Bronchial epithelial cell (primary cell): ENCODE data around the gene DENND4A. TPM values are rescaled to one million over a fixed set of nuclear protein-coding genes. Genes with fewer than 3 reads are reported as not detected.

ENCODE experiments used
- DNase-seq: peaks from one replicate; pipeline ENCODE4 v3.0.0-alpha.2; 2010; ENCODE audit warnings: low read depth
- FAIRE-seq: peaks from 2 replicates; lab custom pipeline; 2011; peaks lifted over from hg19 to GRCh38; lab: Jason Lieb, UNC
- H3K27me3 ChIP-seq: 2 replicates; pipeline ENCODE4 v1.5.1; 2011; ENCODE audit warnings: low read length; ENCODE audit not compliant: control insufficient read depth, insufficient read depth
- H3K36me3 ChIP-seq: 2 replicates; pipeline ENCODE4 v1.5.1; 2011; ENCODE audit warnings: low read length; ENCODE audit not compliant: control insufficient read depth, insufficient read depth
- H3K4me3 ChIP-seq: 2 replicates; pipeline ENCODE4 v1.5.1; 2011; ENCODE audit warnings: mild to moderate bottlenecking, low read depth, low read length, control low read depth
- CTCF ChIP-seq: IDR thresholded peaks from 2 replicates; pipeline ENCODE4 v1.5.1; 2011; ENCODE audit warnings: mild to moderate bottlenecking, moderate library complexity, low read length, control low read depth, inconsistent platforms; ENCODE audit not compliant: insufficient read depth, severe bottlenecking
- total RNA-seq: library from RNA; depleted of rRNA; stranded (reverse); fragments of >200 nt; gene quantifications from 2 replicates; pipeline ENCODE4 v1.2.1, GENCODE V29; 2014

Gene DENND4A
- total RNA-seq, 1 donor from 2014 or later: 11.1 TPM

DNA sequence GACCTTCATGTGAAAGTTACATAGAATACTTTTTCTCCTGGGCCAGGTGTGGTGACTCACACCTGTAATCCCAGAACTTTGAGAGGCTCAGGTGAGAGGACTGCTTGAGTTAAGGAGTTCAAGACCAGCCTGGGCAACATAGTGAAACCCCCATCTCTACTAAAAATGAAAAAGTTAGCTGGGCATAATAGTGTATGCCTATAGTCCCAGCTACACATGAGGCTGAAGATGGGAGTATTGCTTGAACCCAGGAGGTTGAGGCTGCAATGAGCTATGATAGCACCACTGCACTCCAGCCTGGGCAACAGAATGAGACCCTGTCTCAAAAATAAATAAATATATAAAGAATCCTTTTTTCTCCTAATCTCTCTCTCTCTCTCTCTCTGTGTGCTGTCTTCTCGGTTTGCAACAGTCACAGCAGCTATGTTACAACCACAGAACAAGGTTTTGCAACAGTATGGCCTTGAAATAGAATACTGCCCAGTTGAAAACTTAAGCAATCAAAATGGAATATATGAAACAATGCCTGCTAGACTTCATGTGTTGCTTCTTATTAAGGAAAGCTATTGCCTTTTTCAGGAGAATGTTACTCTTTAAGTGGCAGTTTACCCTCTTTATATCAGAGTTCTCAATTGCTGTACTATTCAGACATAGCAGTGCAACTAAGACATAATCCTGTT, 12.3 kb upstream of the DENND4A start:
- Histone ChIP-seq H3K4me3 (no peak overlapping the region), H3K27me3 (no peaks in the 10 kb centered on the region), H3K36me3 (no peaks in the 10 kb centered on the region)
- no peak for TF ChIP-seq CTCF
- no peak for DNase-seq
- no peak for FAIRE-seq

DNA sequence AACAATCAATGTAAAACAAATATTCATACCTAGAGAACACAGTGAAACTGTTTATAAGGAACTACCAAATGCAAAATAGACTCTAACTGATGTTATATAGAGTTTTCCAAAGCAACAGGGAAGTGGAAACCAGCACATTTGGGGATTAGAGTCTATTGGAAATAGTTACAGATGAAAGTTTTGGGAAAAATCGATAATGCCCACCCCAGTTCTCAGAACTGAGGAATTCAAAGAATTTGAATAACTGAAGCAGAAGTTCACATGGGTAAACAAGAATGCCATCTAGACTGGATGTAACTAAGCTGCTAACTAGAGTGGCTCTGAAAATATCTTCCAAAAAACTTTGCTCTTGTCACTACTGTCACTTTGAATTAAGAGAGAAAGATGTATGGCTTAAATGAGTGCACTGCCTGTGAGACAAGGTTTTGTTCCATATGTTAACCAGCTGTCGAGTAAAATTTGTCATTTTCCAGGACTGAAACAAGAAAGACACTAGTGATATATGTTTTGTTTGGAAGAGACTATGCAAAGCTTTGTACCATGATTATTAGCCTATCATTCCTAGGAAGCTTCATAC, 9.2 kb upstream of the DENND4A start:
- Histone ChIP-seq H3K4me3 (no peak overlapping the region), H3K36me3 (no peaks in the 10 kb centered on the region), H3K27me3 (no peaks in the 10 kb centered on the region)
- FAIRE-seq (no peak), DNase-seq (no peak)
- no peak for TF ChIP-seq CTCF

DNA sequence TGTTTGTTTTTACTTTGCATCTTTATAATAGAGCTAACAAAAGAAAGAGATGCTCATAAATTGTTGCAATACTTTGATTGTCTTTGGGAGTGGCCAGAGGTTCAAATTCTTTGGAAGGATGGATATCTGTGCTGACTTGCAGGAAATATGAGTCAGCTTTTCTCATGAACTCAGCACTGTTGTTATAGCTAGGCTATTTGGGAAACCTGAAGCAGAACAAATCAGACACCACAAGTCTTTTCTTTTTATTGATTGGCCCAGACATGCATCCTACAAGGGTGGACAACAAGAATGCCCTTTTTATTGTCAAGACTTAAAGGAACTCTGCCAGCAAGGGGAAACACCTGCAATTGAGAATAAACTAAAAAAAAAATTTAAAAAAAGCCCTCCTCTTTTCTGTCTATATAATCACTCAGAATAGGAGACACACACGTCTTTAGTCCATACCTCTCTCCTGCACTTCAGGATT, 4.6 kb upstream of the DENND4A start:
- no peaks in the 10 kb centered on the region for H3K27me3 ChIP-seq
- no peak overlapping the region for H3K4me3 ChIP-seq
- H3K36me3 ChIP-seq: no peaks in the 10 kb centered on the region
- FAIRE-seq (no peak), DNase-seq (peak; percentile 98)
- no peak for TF ChIP-seq CTCF

DNA sequence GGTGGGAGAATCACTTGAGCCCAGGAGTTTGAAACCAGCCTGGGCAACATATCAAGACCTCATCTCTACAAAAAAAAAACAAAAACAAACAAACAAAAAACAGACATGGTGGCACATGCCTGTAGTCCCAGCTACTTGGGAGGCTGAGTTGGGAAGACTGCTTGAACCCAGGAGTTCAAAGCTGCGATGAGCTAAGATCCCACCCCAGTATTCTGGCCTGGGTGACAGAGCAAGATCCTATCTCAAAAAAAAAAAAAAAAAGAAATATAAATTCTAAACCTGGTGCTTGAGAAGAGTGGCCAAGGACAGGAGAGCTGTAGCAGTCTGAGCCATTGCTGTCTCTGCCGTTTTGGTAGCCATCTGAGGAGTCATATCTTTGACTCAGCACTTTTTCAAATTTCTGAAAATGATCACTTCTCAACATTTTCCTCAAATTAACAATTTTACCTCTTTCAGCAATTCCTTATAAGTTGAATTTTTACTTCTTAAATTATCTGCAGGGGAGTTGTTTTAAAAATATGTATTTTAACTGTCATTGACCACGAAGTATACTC, 3.6 kb upstream of the DENND4A start:
- H3K27me3 ChIP-seq: no peaks in the 10 kb centered on the region
- no peaks in the 10 kb centered on the region for H3K36me3 ChIP-seq
- no peak for TF ChIP-seq CTCF
- no peak for DNase-seq
- no peak for FAIRE-seq
- no peak overlapping the region for H3K4me3 ChIP-seq

DNA sequence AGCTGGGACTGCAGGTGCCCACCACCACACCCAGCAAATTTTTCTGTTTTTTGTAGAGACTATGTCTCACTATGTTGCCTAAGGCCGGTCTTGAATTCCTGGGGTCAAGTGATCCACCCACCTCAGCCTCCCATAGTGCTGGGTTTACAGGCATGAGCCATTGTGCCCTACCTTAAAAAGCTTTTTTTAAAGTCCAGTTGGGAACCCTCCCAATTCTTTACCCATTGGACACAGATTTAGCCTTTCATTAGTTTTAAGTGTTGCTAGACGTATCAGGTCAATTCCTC, 1.7 kb upstream of the DENND4A start:
- Histone ChIP-seq H3K27me3 (no peaks in the 10 kb centered on the region), H3K36me3 (no peaks in the 10 kb centered on the region), H3K4me3 (no peak overlapping the region)
- DNase-seq (no peak), FAIRE-seq (no peak)
- no peak for TF ChIP-seq CTCF
